Common myeloid progenitor, CD34-positive (primary cell): ENCODE data around the gene GRM4.

ENCODE experiments used
- CTCF ChIA-PET: fragments of 350-600 bp; sonication (Branson Sonifier 250); formaldehyde crosslinking; loops from one replicate; lab custom pipeline; 2021; ENCODE audit warnings: antibody characterized with exemption; lab: Charles Lee
- POLR2A ChIA-PET: fragments of 350-600 bp; sonication (Branson Sonifier 250); formaldehyde crosslinking; loops from one replicate; lab custom pipeline; 2021; ENCODE audit warnings: antibody characterized with exemption; lab: Charles Lee
- DNase-seq, 3 donors: peaks; one replicate each; pipeline versions ENCODE4 v3.0.0 to v3.0.0-alpha.2; 2013
- H3K27ac ChIP-seq, 2 experiments: 1 replicate in 1 of 2; 2 replicates in 1 of 2; pipeline ENCODE4 v1.7.0; 2013; ENCODE audit warnings: inconsistent platforms in 2 of 2, low read length in 2 of 2, mild to moderate bottlenecking in 2 of 2, low read depth in 1 of 2, moderate library complexity in 1 of 2; ENCODE audit not compliant: severe bottlenecking in 2 of 2, insufficient read depth in 1 of 2, poor library complexity in 1 of 2
- H3K27me3 ChIP-seq, 5 experiments: replicated peaks in 2 of 5; 1 replicate in 3 of 5; 2 replicates in 2 of 5; pipeline versions ENCODE4 v1.6.1 to v1.7.0; 2013; ENCODE audit warnings: low read length in 4 of 5, mild to moderate bottlenecking in 2 of 5, moderate library complexity in 2 of 5, inconsistent platforms in 1 of 5; ENCODE audit not compliant: insufficient read depth in 5 of 5, control insufficient read depth in 4 of 5
- H3K36me3 ChIP-seq, 4 experiments: 1 replicate in 2 of 4; 2 replicates in 2 of 4; pipeline versions ENCODE4 v1.6.1 to v1.7.0; 2013; ENCODE audit warnings: low read length in 3 of 4, control low read depth in 1 of 4, mild to moderate bottlenecking in 1 of 4; ENCODE audit not compliant: control insufficient read depth in 4 of 4, insufficient read depth in 4 of 4
- H3K4me1 ChIP-seq, 4 experiments: 1 replicate in 3 of 4; 2 replicates in 1 of 4; pipeline versions ENCODE4 v1.6.1 to v1.7.1; 2013; ENCODE audit warnings: low read length in 3 of 4, mild to moderate bottlenecking in 3 of 4, control low read depth in 1 of 4, inconsistent platforms in 1 of 4, moderate library complexity in 1 of 4; ENCODE audit not compliant: control insufficient read depth in 4 of 4, insufficient read depth in 4 of 4; ENCODE audit errors: control extremely low read depth in 1 of 4
- H3K4me3 ChIP-seq, 7 experiments: 1 replicate in 4 of 7; 2 replicates in 3 of 7; pipeline versions ENCODE4 v1.5.1 to v1.7.0; 2013; ENCODE audit warnings: mild to moderate bottlenecking in 7 of 7, low read length in 6 of 7, moderate library complexity in 6 of 7, inconsistent platforms in 2 of 7, low read depth in 2 of 7, control low read depth in 1 of 7; ENCODE audit not compliant: insufficient read depth in 4 of 7, control insufficient read depth in 1 of 7; ENCODE audit errors: extremely low read depth in 1 of 7
- H3K9me3 ChIP-seq, 5 experiments: 1 replicate in 4 of 5; 2 replicates in 1 of 5; pipeline versions ENCODE4 v1.6.1 to v1.7.1; 2013; ENCODE audit warnings: low read length in 4 of 5, mild to moderate bottlenecking in 2 of 5, inconsistent platforms in 1 of 5, low read depth in 1 of 5, moderate library complexity in 1 of 5; ENCODE audit not compliant: control insufficient read depth in 4 of 5, insufficient read depth in 2 of 5; ENCODE audit errors: control extremely low read depth in 1 of 5
- WGBS: methylation state at CpG from one replicate; pipeline ENCODE4 v1.1.5; 2013; ENCODE audit not compliant: insufficient coverage; 5-methylcytosine and 5-hydroxymethylcytosine counted together

Gene GRM4

DNA sequence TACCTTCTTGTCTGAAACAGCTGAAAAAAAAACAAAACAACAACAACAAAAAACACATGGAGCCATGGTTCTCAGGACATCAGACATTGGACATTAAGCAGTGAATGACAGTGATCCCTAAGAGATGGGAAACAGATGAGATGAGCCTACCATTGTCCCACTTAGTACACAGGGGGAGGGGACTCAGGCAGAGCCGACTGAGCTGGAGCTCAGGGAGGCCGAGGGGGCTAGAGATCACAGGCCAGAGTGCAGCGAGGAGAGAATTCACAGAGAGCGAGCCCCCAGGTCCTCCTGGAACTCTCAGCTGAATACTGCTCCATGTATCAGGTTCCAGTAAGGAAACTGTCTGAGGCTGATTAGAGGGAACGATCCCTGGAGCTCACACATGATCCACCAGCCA lies 134.6 kb downstream of the GRM4 start:
- ChIA-PET CTCF (interaction anchor here (1.6 kb wide), 1 partner anchor 14 kb away, joined by 4 read pairs; no protein-coding TSS in a partner anchor), POLR2A (no interaction called here)
- H3K4me1 ChIP-seq, result no peaks in the 10 kb centered on the region
- H3K27ac ChIP-seq, result no peak overlapping the region
- H3K36me3 ChIP-seq, result no peaks in the 10 kb centered on the region
- 76% methylated on average over 5 of the region's 5 CpGs for WGBS
- DNase-seq, result no peak
- peaks cover 0 to 10% (median 0%) of the 10 kb centered on the region in 5 experiments for H3K27me3 ChIP-seq
- H3K9me3 ChIP-seq, result peaks cover 0 to 3% (median 0%) of the 10 kb centered on the region in 5 experiments
- no peak overlapping the region for H3K4me3 ChIP-seq

DNA sequence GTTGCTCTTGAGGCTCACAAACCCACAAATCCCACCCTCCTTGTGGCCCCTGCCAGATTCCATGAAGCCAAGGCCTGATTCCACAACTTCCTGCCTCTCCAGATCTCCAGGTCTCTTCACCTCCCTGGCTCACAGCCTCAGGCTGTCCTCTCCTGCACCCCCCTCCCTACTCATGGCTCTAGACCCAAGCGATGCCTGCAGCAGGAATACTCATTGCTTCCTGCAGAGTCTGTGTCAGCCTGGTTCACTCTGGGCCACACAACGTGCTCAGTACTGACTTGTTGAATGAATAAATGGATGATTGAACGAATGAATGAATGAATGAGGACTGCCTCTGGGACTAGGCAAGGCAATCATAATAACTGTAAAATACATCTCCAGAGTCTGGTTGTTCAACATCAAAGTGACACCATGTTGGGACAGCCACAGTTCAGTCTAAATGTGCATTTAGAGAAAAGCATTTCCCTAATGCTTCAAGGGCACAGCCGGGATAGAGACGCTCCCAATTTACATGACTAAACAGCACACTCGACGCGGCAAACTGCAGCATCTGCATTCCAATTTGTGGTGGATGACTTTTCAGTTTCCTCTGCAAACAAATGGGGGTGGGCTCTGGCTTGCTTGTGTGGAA lies 139.9 kb downstream of the GRM4 start:
- Histone ChIP-seq H3K36me3 (no peaks in the 10 kb centered on the region), H3K27me3 (peaks cover 0 to 6% (median 3%) of the 10 kb centered on the region in 5 experiments), H3K9me3 (peaks cover 0 to 3% (median 0%) of the 10 kb centered on the region in 5 experiments), H3K4me1 (no peaks in the 10 kb centered on the region), H3K4me3 (no peak overlapping the region), H3K27ac (no peak overlapping the region)
- ChIA-PET CTCF (no interaction called here), POLR2A (no interaction called here)
- no peak for DNase-seq
- 87% methylated on average over 7 of the region's 8 CpGs for WGBS

DNA sequence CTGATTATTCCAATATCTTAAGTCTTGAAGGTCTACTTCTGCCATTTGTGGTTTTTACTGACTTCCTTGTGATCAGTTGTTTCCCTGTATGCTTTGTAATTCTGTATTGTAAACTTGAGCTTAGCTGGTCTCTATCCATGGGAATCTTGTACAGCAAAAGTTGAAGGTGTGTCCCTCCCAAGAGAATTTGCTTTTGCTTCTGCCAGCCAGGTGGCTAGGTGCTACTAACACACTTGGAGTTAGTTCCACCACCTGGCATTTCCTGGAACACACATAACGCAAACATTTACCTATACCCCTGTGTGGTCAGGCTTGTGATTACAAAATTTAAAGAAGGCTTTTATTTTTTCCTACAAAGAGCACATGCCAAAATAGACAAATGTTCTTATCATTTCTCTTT lies 141.2 kb downstream of the GRM4 start:
- Histone ChIP-seq H3K27ac (no peak overlapping the region), H3K9me3 (peaks cover 0 to 3% (median 0%) of the 10 kb centered on the region in 5 experiments), H3K4me1 (no peaks in the 10 kb centered on the region), H3K27me3 (peaks cover 0 to 7% (median 0%) of the 10 kb centered on the region in 5 experiments), H3K4me3 (no peak overlapping the region), H3K36me3 (no peaks in the 10 kb centered on the region)
- no peak for DNase-seq
- CTCF ChIA-PET, result no interaction called here
- POLR2A ChIA-PET, result no interaction called here
- 100% methylated on average over 1 of the region's 1 CpG for WGBS

DNA sequence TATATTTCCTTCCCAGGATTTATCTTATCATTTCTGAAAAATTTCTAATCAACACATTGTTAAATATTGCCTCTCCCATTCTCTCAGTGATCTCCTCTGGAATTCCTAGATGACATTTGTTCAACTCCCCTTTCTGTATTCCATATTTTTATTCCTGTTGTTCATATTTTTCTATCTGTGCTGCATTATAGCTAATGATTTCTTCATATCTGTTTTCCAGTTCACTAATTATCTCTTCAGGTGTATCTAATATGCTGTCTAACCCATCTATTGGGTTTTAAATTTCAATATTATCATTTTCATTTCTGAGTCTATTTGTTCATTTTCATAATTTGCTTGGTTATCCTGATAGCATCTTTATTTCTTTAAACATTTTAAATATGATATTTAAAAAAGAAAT lies 141.9 kb downstream of the GRM4 start:
- H3K27ac ChIP-seq, result no peak overlapping the region
- ChIA-PET CTCF (no interaction called here), POLR2A (no interaction called here)
- peaks cover 0 to 3% (median 0%) of the 10 kb centered on the region in 5 experiments for H3K9me3 ChIP-seq
- H3K27me3 ChIP-seq, result peaks cover 0 to 7% (median 0%) of the 10 kb centered on the region in 5 experiments
- H3K36me3 ChIP-seq, result no peaks in the 10 kb centered on the region
- H3K4me3 ChIP-seq, result no peak overlapping the region
- H3K4me1 ChIP-seq, result no peaks in the 10 kb centered on the region
- DNase-seq, result no peak

DNA sequence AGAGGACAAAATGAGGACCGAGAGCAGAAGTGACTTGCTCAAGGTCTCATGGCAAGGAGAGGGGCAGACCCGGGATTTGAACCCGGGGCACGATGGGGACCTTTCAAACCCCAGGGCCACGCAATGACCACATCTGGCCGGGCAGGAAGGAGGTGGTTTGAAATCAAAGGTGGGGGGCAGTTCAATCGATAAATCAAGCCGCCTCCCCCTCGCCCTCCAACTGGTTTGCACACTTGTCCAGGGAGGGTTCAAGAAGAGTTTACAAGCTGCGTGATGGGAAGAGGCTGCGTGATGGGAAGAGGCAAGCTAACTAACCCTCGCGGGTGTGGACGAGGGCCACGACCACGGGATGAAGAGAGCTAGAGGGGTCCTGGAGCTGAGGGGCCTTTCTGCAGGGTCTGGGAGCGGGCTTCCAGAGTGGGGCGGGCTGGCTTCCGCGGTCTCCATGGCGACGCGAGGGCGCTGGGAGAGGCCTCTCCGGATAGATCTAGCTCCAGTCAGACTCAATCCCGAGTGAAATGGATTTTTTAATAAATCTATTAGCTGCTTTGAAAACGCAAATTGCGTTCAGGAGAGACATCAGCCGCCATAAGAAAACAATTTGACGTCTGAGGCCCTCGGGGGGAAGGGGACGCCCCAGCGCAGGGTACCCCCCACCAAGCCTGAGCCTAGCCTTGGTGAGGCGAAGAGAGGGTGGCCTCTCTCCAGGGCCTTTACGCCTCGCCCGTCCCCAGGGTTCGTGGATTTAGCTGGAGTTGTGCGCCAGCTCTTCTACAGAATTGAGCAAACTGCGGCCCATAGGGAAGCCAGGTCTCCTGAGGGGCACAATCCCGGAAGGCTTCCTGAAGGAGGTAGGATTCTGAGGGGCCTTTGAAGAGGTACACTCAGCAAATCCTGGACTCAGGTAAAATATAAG lies 143.9 kb downstream of the GRM4 start:
- peaks cover 0 to 7% (median 0%) of the 10 kb centered on the region in 5 experiments for H3K27me3 ChIP-seq
- WGBS, result 75% methylated on average over 40 of the region's 41 CpGs
- no peak for DNase-seq
- ChIA-PET CTCF (interaction anchor here (1.7 kb wide), 1 partner anchor 17 kb away, joined by 5 read pairs; no protein-coding TSS in a partner anchor), POLR2A (no interaction called here)
- H3K27ac ChIP-seq, result no peak overlapping the region
- no peaks in the 10 kb centered on the region for H3K4me1 ChIP-seq
- peaks cover 0 to 4% (median 0%) of the 10 kb centered on the region in 5 experiments for H3K9me3 ChIP-seq
- no peaks in the 10 kb centered on the region for H3K36me3 ChIP-seq
- no peak overlapping the region for H3K4me3 ChIP-seq

DNA sequence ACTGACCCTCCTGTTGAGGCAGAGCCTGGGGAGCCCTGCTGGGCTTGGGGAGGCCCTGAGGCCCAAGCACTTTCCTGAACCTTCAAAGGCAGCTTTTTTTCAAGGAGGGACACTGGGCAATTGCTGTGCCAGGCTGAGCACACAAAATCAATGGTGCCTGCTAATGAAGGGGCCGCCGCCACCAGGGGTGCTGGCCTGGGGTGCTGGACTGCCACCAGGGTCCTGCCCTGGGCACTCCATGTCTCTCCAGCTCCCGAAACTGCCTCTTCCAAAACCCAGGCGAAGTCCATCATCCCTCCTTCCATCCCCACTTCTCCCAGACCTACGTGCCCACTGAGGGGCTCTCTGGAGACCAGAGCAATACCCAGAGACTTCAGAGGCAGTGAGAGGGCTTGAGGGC lies 145.6 kb downstream of the GRM4 start:
- WGBS, result 100% methylated on average over 3 of the region's 5 CpGs
- peaks cover 0 to 4% (median 0%) of the 10 kb centered on the region in 5 experiments for H3K9me3 ChIP-seq
- H3K27ac ChIP-seq, result no peak overlapping the region
- no peak overlapping the region for H3K4me3 ChIP-seq
- POLR2A ChIA-PET, result no interaction called here
- CTCF ChIA-PET, result interaction anchor here (1.1 to 1.6 kb wide), 3 partner anchors 12 to 238 kb away, joined by 3 to 4 read pairs (median 3); no protein-coding TSS in a partner anchor
- no peak for DNase-seq
- H3K36me3 ChIP-seq, result no peaks in the 10 kb centered on the region
- peaks cover 0 to 6% (median 0%) of the 10 kb centered on the region in 5 experiments for H3K27me3 ChIP-seq
- H3K4me1 ChIP-seq, result no peaks in the 10 kb centered on the region
